HepG2 (cell line): ENCODE data around the gene PGA3. TPM values are rescaled to one million over a fixed set of nuclear protein-coding genes. Genes with fewer than 3 reads are reported as not detected.

ENCODE experiments used
- E2F2 ChIP-seq: sonication (generic); formaldehyde crosslinking; IDR thresholded peaks from 2 replicates; pipeline ENCODE4 v1.4.0; 2020; ENCODE audit warnings: missing genetic modification reagents, borderline replicate concordance
- FOXP1 ChIP-seq, 2 experiments: fragments of 450-650 bp in 1 of 2; IDR thresholded peaks; 2 replicates each; pipeline ENCODE4 v1.6.1; 2017 to 2018; ENCODE audit warnings: antibody characterized with exemption in 1 of 2
- GABPB1 ChIP-seq: IDR thresholded peaks from 2 replicates; pipeline ENCODE4 v1.6.1; 2016; ENCODE audit warnings: mild to moderate bottlenecking, missing genetic modification reagents, moderate library complexity, missing compliant biosample characterization
- HOXA7 ChIP-seq: sonication (generic); formaldehyde crosslinking; IDR thresholded peaks from 2 replicates; pipeline ENCODE4 v1.8.1; 2022; ENCODE audit warnings: mild to moderate bottlenecking, missing genetic modification reagents, moderate library complexity
- KDM3A ChIP-seq: IDR thresholded peaks from 2 replicates; pipeline ENCODE4 v1.6.1; 2018; ENCODE audit warnings: low read depth, missing compliant biosample characterization
- KIAA2018 ChIP-seq: sonication (generic); formaldehyde crosslinking; IDR thresholded peaks from 2 replicates; pipeline ENCODE4 v1.5.0; 2020; ENCODE audit warnings: mild to moderate bottlenecking, missing genetic modification reagents, borderline replicate concordance
- PHF21A ChIP-seq: sonication (generic); formaldehyde crosslinking; IDR thresholded peaks from 2 replicates; pipeline ENCODE4 v1.5.0; 2020; ENCODE audit warnings: mild to moderate bottlenecking, missing genetic modification reagents
- PLRG1 ChIP-seq: fragments of 450-650 bp; conservative IDR thresholded peaks from 2 replicates; pipeline ENCODE4 v1.6.1; 2016
- ZNF225 ChIP-seq: sonication (generic); formaldehyde crosslinking; IDR thresholded peaks from 2 replicates; pipeline ENCODE4 v1.4.0; 2020; ENCODE audit warnings: mild to moderate bottlenecking, missing genetic modification reagents
- ZNF883 ChIP-seq: sonication (generic); formaldehyde crosslinking; IDR thresholded peaks from 2 replicates; pipeline ENCODE4 v1.5.1; 2020; ENCODE audit warnings: mild to moderate bottlenecking, missing genetic modification reagents; ENCODE audit errors: not compliant biosample characterization
- ZUFSP ChIP-seq: sonication (generic); formaldehyde crosslinking; IDR thresholded peaks from 2 replicates; pipeline ENCODE4 v1.9.0; 2021; ENCODE audit warnings: missing genetic modification reagents, mild to moderate bottlenecking, borderline replicate concordance
- polyA plus RNA-seq, 8 experiments: library from polyadenylated mRNA; depleted of rRNA in 3 of 8; stranded (reverse) in 7 of 8; unstranded in 1 of 8; fragments of >200 nt; fragmentation: Illumina TruSeq in 4 of 8; extraction: Trizol in 4 of 8; gene quantifications; 2 replicates each; pipeline versions ENCODE4 v1.2.1 to v1.2.3, GENCODE V29; 2011 to 2016; ENCODE audit warnings: low read depth in 4 of 8, missing spikeins in 1 of 8, mixed read lengths in 1 of 8; ENCODE audit not compliant: insufficient read depth in 1 of 8
- total RNA-seq, 5 experiments: library from RNA; depleted of rRNA; stranded (reverse); fragments of >200 nt; fragmentation: Illumina TruSeq; extraction: Trizol; gene quantifications; 2 replicates each; pipeline ENCODE4 v1.2.3, GENCODE V29; 2016; ENCODE audit warnings: low read depth in 1 of 5

Gene PGA3
- total and polyA plus RNA-seq, 2 of the 13 experiments (the other 11 are each of a cell fraction or from before 2014, with no cell fraction given): not detected

- TF ChIP-seq KIAA2018 (CRISPR knock-in tag) (no peak), ZUFSP (CRISPR knock-in tag) (no peak), FOXP1 (IDR thresholded peaks at IDR 0.05) (no peak), FOXP1 (CRISPR knock-in tag; IDR thresholded peaks at IDR 0.05) (no peak), GABPB1 (CRISPR knock-in tag) (no peak), E2F2 (CRISPR knock-in tag) (no peak), ZNF225 (CRISPR knock-in tag) (no peak), PHF21A (CRISPR knock-in tag) (no peak), PLRG1 (no peak), HOXA7 (no peak), KDM3A (CRISPR knock-in tag) (no peak), ZNF883 (CRISPR knock-in tag) (no peak)
These were observed 31.4 kb upstream of the PGA3 start (continued) for GRCh38 chr11:61171907-61172306.
